Measurements from ENCODE around the gene GOPC. TPM values are rescaled to one million over a fixed set of nuclear protein-coding genes. Genes with fewer than 3 reads are reported as not detected.

The GOPC gene
- polyA plus RNA-seq, 1 donor from 2014 or later: 69.2 TPM

- no peaks in the 10 kb centered on the region for H3K27me3 ChIP-seq (ENCODE audit: insufficient read depth, low read depth, low read length)
- H3K9me3 ChIP-seq (ENCODE audit: low read length): no peaks in the 10 kb centered on the region
- H3K4me2 ChIP-seq (ENCODE audit: low read length): no peak overlapping the region
- no peaks in the 10 kb centered on the region for H3K9me2 ChIP-seq (ENCODE audit: insufficient read depth, low read length)
- TF ChIP-seq RAD21 (conservative IDR thresholded peaks at IDR 0.05) (no peak), TAF1 (IDR thresholded peaks at IDR 0.05; ENCODE audit: low read depth) (no peak), CTCF (IDR thresholded peaks at IDR 0.05; ENCODE audit: poor library complexity, severe bottlenecking) (no peak), SMC3 (conservative IDR thresholded peaks at IDR 0.05; ENCODE audit: poor library complexity) (no peak), POLR2AphosphoS5 (IDR thresholded peaks at IDR 0.05) (no peak), MXI1 (conservative IDR thresholded peaks at IDR 0.05; ENCODE audit: poor library complexity, severe bottlenecking) (no peak), EZH2 (IDR thresholded peaks at IDR 0.05; ENCODE audit: borderline replicate concordance, insufficient read depth, low read length, poor library complexity, severe bottlenecking) (no peak), EP300 (conservative IDR thresholded peaks at IDR 0.05; ENCODE audit: poor library complexity, severe bottlenecking) (no peak), REST (IDR thresholded peaks at IDR 0.05; ENCODE audit: borderline replicate concordance) (no peak)
- H3F3A ChIP-seq (ENCODE audit: insufficient read depth, low read length, poor library complexity, severe bottlenecking): no peaks in the 10 kb centered on the region
- H4K20me1 ChIP-seq (ENCODE audit: insufficient read depth): no peaks in the 10 kb centered on the region
- no peak overlapping the region for H2AFZ ChIP-seq (ENCODE audit: low read depth, low read length)
- no peaks in the 10 kb centered on the region for H3K36me3 ChIP-seq (ENCODE audit: insufficient read depth, low read length)
- no peaks in the 10 kb centered on the region for H3K79me2 ChIP-seq (replicated peaks; ENCODE audit: insufficient read depth, low read length)
- H3K9ac ChIP-seq (ENCODE audit: low read length): no peak overlapping the region
- no peak overlapping the region for H3K4me3 ChIP-seq (ENCODE audit: low read length)
- no peak overlapping the region for H3K27ac ChIP-seq (ENCODE audit: low read length)
These were observed 80.4 kb downstream of the GOPC start for GRCh38 chr6:117521791-117522502.

GRCh38 chr6:117520603-117521395, 81.5 kb downstream of the GOPC start:
- Histone ChIP-seq H3K36me3 (ENCODE audit: insufficient read depth, low read length) (no peaks in the 10 kb centered on the region), H3K4me2 (ENCODE audit: low read length) (no peak overlapping the region), H3F3A (ENCODE audit: insufficient read depth, low read length, poor library complexity, severe bottlenecking) (no peaks in the 10 kb centered on the region), H4K20me1 (ENCODE audit: insufficient read depth) (no peaks in the 10 kb centered on the region), H3K79me2 (replicated peaks; ENCODE audit: insufficient read depth, low read length) (no peaks in the 10 kb centered on the region), H3K27me3 (ENCODE audit: insufficient read depth, low read depth, low read length) (no peaks in the 10 kb centered on the region), H2AFZ (ENCODE audit: low read depth, low read length) (no peak overlapping the region), H3K9me2 (ENCODE audit: insufficient read depth, low read length) (no peaks in the 10 kb centered on the region), H3K9me3 (ENCODE audit: low read length) (no peaks in the 10 kb centered on the region), H3K4me3 (ENCODE audit: low read length) (no peak overlapping the region), H3K9ac (ENCODE audit: low read length) (no peak overlapping the region), H3K27ac (ENCODE audit: low read length) (no peak overlapping the region)
- TF ChIP-seq EP300 (conservative IDR thresholded peaks at IDR 0.05; ENCODE audit: poor library complexity, severe bottlenecking) (no peak), CTCF (IDR thresholded peaks at IDR 0.05; ENCODE audit: poor library complexity, severe bottlenecking) (no peak), SMC3 (conservative IDR thresholded peaks at IDR 0.05; ENCODE audit: poor library complexity) (no peak), EZH2 (IDR thresholded peaks at IDR 0.05; ENCODE audit: borderline replicate concordance, insufficient read depth, low read length, poor library complexity, severe bottlenecking) (no peak), TAF1 (IDR thresholded peaks at IDR 0.05; ENCODE audit: low read depth) (no peak), POLR2AphosphoS5 (IDR thresholded peaks at IDR 0.05) (no peak), REST (IDR thresholded peaks at IDR 0.05; ENCODE audit: borderline replicate concordance) (no peak), MXI1 (conservative IDR thresholded peaks at IDR 0.05; ENCODE audit: poor library complexity, severe bottlenecking) (no peak)
